H9 (cell line): ENCODE data around the gene IAH1. TPM values are rescaled to one million over a fixed set of nuclear protein-coding genes. Genes with fewer than 3 reads are reported as not detected.

Experiments used
- DNase-seq: peaks from one replicate; pipeline ENCODE4 v3.0.0-alpha.2; 2017
- H2AFZ ChIP-seq: one replicate; pipeline ENCODE4 v1.6.1; 2013; ENCODE audit warnings: mild to moderate bottlenecking, low read length, control low read depth, moderate library complexity
- H2AK5ac ChIP-seq: 2 replicates; pipeline ENCODE4 v1.6.1; 2013; ENCODE audit warnings: low read length, control low read depth, mixed read lengths; ENCODE audit not compliant: insufficient read length
- H2BK120ac ChIP-seq: one replicate; pipeline ENCODE4 v1.6.1; 2013; ENCODE audit warnings: low read depth, mild to moderate bottlenecking, low read length, control low read depth, inconsistent platforms; ENCODE audit not compliant: poor library complexity, severe bottlenecking
- H2BK12ac ChIP-seq: 2 replicates; pipeline ENCODE4 v1.6.1; 2013; ENCODE audit warnings: low read length, control low read depth, mixed read lengths, low read depth; ENCODE audit not compliant: insufficient read length
- H2BK15ac ChIP-seq: 2 replicates; pipeline ENCODE4 v1.6.1; 2013; ENCODE audit warnings: low read depth, low read length, control low read depth
- H2BK20ac ChIP-seq: one replicate; pipeline ENCODE4 v1.6.1; 2013; ENCODE audit warnings: low read depth, mild to moderate bottlenecking, low read length, control low read depth, inconsistent platforms; ENCODE audit not compliant: poor library complexity, severe bottlenecking
- H2BK5ac ChIP-seq: 2 replicates; pipeline ENCODE4 v1.6.1; 2013; ENCODE audit warnings: low read length, control low read depth, mixed read lengths; ENCODE audit not compliant: insufficient read length
- H3K14ac ChIP-seq: 2 replicates; pipeline ENCODE4 v1.6.1; 2013; ENCODE audit warnings: low read length, control low read depth; ENCODE audit not compliant: insufficient read depth
- H3K18ac ChIP-seq: 2 replicates; pipeline ENCODE4 v1.6.1; 2013; ENCODE audit warnings: low read depth, mild to moderate bottlenecking, mixed read lengths, low read length, control low read depth; ENCODE audit not compliant: insufficient read length
- H3K23ac ChIP-seq: 2 replicates; pipeline ENCODE4 v1.6.1; 2013; ENCODE audit warnings: low read length, control low read depth, mixed read lengths, low read depth; ENCODE audit not compliant: insufficient read length
- H3K23me2 ChIP-seq: 2 replicates; pipeline ENCODE4 v1.6.1; 2013; ENCODE audit warnings: low read depth, mild to moderate bottlenecking, mixed read lengths, low read length, control low read depth; ENCODE audit not compliant: insufficient read length, poor library complexity, severe bottlenecking
- H3K27ac ChIP-seq: 2 replicates; pipeline ENCODE4 v1.5.1; 2013; ENCODE audit warnings: low read length, control low read depth, mixed read lengths, low read depth; ENCODE audit not compliant: insufficient read length
- H3K27me3 ChIP-seq: 2 replicates; pipeline ENCODE4 v1.6.1; 2013; ENCODE audit warnings: low read length, control low read depth, inconsistent platforms; ENCODE audit not compliant: insufficient read depth
- H3K4ac ChIP-seq: 2 replicates; pipeline ENCODE4 v1.6.1; 2013; ENCODE audit warnings: low read depth, mild to moderate bottlenecking, control low read depth, inconsistent platforms, low read length, moderate library complexity
- H3K4me1 ChIP-seq: 2 replicates; pipeline ENCODE4 v1.6.1; 2013; ENCODE audit warnings: low read length, control low read depth, inconsistent platforms; ENCODE audit not compliant: insufficient read depth
- H3K4me2 ChIP-seq: 2 replicates; pipeline ENCODE4 v1.6.1; 2013; ENCODE audit warnings: low read length, control low read depth, mixed read lengths; ENCODE audit not compliant: insufficient read length, insufficient read depth
- H3K56ac ChIP-seq: 2 replicates; pipeline ENCODE4 v1.6.1; 2013; ENCODE audit warnings: low read depth, mild to moderate bottlenecking, mixed read lengths, low read length, control low read depth; ENCODE audit not compliant: insufficient read length
- H3K79me1 ChIP-seq: 2 replicates; pipeline ENCODE4 v1.6.1; 2013; ENCODE audit warnings: low read depth, mild to moderate bottlenecking, moderate library complexity, low read length, control low read depth, inconsistent platforms; ENCODE audit not compliant: insufficient read depth, poor library complexity, severe bottlenecking
- H3K79me2 ChIP-seq: 2 replicates; pipeline ENCODE4 v1.6.1; 2013; ENCODE audit warnings: low read length, control low read depth, inconsistent platforms; ENCODE audit not compliant: insufficient read depth
- H3K9ac ChIP-seq: 2 replicates; pipeline ENCODE4 v1.6.1; 2013; ENCODE audit warnings: low read length, control low read depth, mixed read lengths; ENCODE audit not compliant: insufficient read length; ENCODE audit errors: extremely low read depth
- H3K9me3 ChIP-seq: one replicate; pipeline ENCODE4 v1.6.1; 2013; ENCODE audit warnings: low read depth, low read length, inconsistent platforms; ENCODE audit not compliant: control insufficient read depth
- H3T11ph ChIP-seq: one replicate; pipeline ENCODE4 v1.6.1; 2013; ENCODE audit warnings: mild to moderate bottlenecking, low read length, control low read depth, inconsistent platforms
- H4K20me1 ChIP-seq: one replicate; pipeline ENCODE4 v1.6.1; 2013; ENCODE audit not compliant: control insufficient read depth, insufficient read length, insufficient read depth
- H4K5ac ChIP-seq: 2 replicates; pipeline ENCODE4 v1.6.1; 2013; ENCODE audit warnings: low read depth, mild to moderate bottlenecking, mixed read lengths, low read length, control low read depth; ENCODE audit not compliant: insufficient read length
- H4K8ac ChIP-seq: replicated peaks from 2 replicates; pipeline ENCODE4 v1.6.1; 2013; ENCODE audit warnings: low read length, control low read depth, mixed read lengths, low read depth; ENCODE audit not compliant: insufficient read length
- H4K91ac ChIP-seq: 2 replicates; pipeline ENCODE4 v1.6.1; 2013; ENCODE audit warnings: low read depth, mild to moderate bottlenecking, moderate library complexity, mixed read lengths, low read length, control low read depth; ENCODE audit not compliant: insufficient read length
- H3K27ac Mint-ChIP-seq, 3 experiments: 2 replicates in 2 of 3; 3 replicates in 1 of 3; pipeline ENCODE4 v1.8.0; 2020 to 2021; ENCODE audit warnings: mixed read lengths in 3 of 3, mild to moderate bottlenecking in 1 of 3, moderate library complexity in 1 of 3
- H3K27me3 Mint-ChIP-seq: 2 replicates; pipeline ENCODE4 v1.8.0; 2021; ENCODE audit warnings: low read depth, mild to moderate bottlenecking, moderate library complexity, mixed read lengths
- H3K36me3 Mint-ChIP-seq, 3 experiments: 2 replicates in 2 of 3; 3 replicates in 1 of 3; pipeline ENCODE4 v1.8.0; 2020 to 2021; ENCODE audit warnings: low read depth in 3 of 3, mixed read lengths in 3 of 3; ENCODE audit not compliant: insufficient read depth in 1 of 3
- H3K4me1 Mint-ChIP-seq, 2 experiments: 2 replicates each; pipeline ENCODE4 v1.8.0; 2020; ENCODE audit warnings: mixed read lengths in 2 of 2
- H3K4me3 Mint-ChIP-seq, 2 experiments: 2 replicates in 1 of 2; 3 replicates in 1 of 2; pipeline ENCODE4 v1.8.0; 2020 to 2021; ENCODE audit warnings: mild to moderate bottlenecking in 2 of 2, mixed read lengths in 2 of 2, moderate library complexity in 1 of 2
- H3K9me3 Mint-ChIP-seq, 2 experiments: 2 replicates in 1 of 2; 3 replicates in 1 of 2; pipeline ENCODE4 v1.8.0; 2020; ENCODE audit warnings: mild to moderate bottlenecking in 2 of 2, mixed read lengths in 2 of 2, moderate library complexity in 1 of 2
- CTCF ChIP-seq: fragments of 200-600 bp; sonication (generic); conservative IDR thresholded peaks from 3 replicates; pipeline ENCODE4 v1.8.0; 2021; ENCODE audit warnings: antibody characterized with exemption, mild to moderate bottlenecking
- WGBS: extraction: QIAGEN DNeasy Blood & Tissue Kit; methylation state at CpG from one replicate; pipeline ENCODE4 v1.1.7; 2013; ENCODE audit warnings: missing lambda C conversion rate, low lambda C conversion rate, mixed read lengths; ENCODE audit not compliant: insufficient read length; ENCODE audit errors: extremely low coverage; 5-methylcytosine and 5-hydroxymethylcytosine counted together
- total RNA-seq: library from RNA; stranded (reverse); gene quantifications from 2 replicates; pipeline ENCODE4 v1.2.1, GENCODE V29; 2021

IAH1 gene
- total RNA-seq, 1 experiment from 2014 or later: 25.6 TPM

GRCh38 chr2:9527995-9528787, 53.8 kb downstream of the IAH1 start:
- H3K27me3 ChIP-seq: no peaks in the 10 kb centered on the region
- Mint-ChIP-seq H3K4me1 (no peaks in the 10 kb centered on the region), H3K27me3 (no peaks in the 10 kb centered on the region), H3K4me3 (no peak overlapping the region), H3K27ac (no peak overlapping the region), H3K36me3 (peaks cover 0 to 38% (median 24%) of the 10 kb centered on the region in 3 experiments; a peak in 5 of 7 replicates), H3K9me3 (no peaks in the 10 kb centered on the region)
- H2AFZ ChIP-seq: no peak overlapping the region
- no peak overlapping the region for H3K9ac ChIP-seq
- H3K79me1 ChIP-seq: no peaks in the 10 kb centered on the region
- H2BK12ac ChIP-seq: no peak overlapping the region
- H3T11ph ChIP-seq: no peak overlapping the region
- no peak overlapping the region for H2BK120ac ChIP-seq
- H3K4ac ChIP-seq: no peak overlapping the region
- H4K91ac ChIP-seq: no peak overlapping the region
- H3K27ac ChIP-seq: no peak overlapping the region
- H3K18ac ChIP-seq: no peak overlapping the region
- H4K8ac ChIP-seq: no peak overlapping the region
- H2BK20ac ChIP-seq: no peak overlapping the region
- no peak overlapping the region for H3K56ac ChIP-seq
- WGBS: no CpG with 5 or more reads among the region's 4 CpGs
- H4K5ac ChIP-seq: no peak overlapping the region
- H3K79me2 ChIP-seq: no peaks in the 10 kb centered on the region
- H3K14ac ChIP-seq: no peak overlapping the region
- no peaks in the 10 kb centered on the region for H3K4me1 ChIP-seq
- no peak overlapping the region for H3K23ac ChIP-seq
- no peaks in the 10 kb centered on the region for H3K23me2 ChIP-seq
- no peaks in the 10 kb centered on the region for H4K20me1 ChIP-seq
- DNase-seq: no peak
- no peak overlapping the region for H3K4me2 ChIP-seq
- no peak overlapping the region for H2BK15ac ChIP-seq
- H2AK5ac ChIP-seq: no peak overlapping the region
- TF ChIP-seq CTCF: no peak
- H3K9me3 ChIP-seq: no peaks in the 10 kb centered on the region
- H2BK5ac ChIP-seq: no peak overlapping the region
